GM18873 (cell line): ENCODE measurements around the gene TMEM45B.
"Not testable (repeated sequence)": the region's sequence is repeated elsewhere in the genome, so short reads cannot be mapped to it uniquely, and the experiment has no call there.

Experiments
- ATAC-seq: cut with Tn5 transposase; IDR thresholded peaks from one replicate; pipeline ENCODE4 v1.9.1; 2021; ENCODE audit warnings: mild to moderate bottlenecking, moderate library complexity, moderate number of reproducible peaks; ENCODE audit not compliant: unreplicated experiment, low FRiP score

Gene TMEM45B

GRCh38 chr11:129804012-129804411, 11.6 kb upstream of the TMEM45B start:
- no peak for ATAC-seq

GRCh38 chr11:129808241-129808640, 7.4 kb upstream of the TMEM45B start:
- not testable (repeated sequence) for ATAC-seq

- no peak for ATAC-seq
These were observed 2.3 kb upstream of the TMEM45B start for GRCh38 chr11:129813231-129813791.

GRCh38 chr11:129814244-129815014, 1.2 kb upstream of the TMEM45B start:
- ATAC-seq = no peak

GRCh38 chr11:129817534-129818051, 1.9 kb downstream of the TMEM45B start:
- no peak for ATAC-seq

- not testable (repeated sequence) for ATAC-seq
These were observed 2.6 kb downstream of the TMEM45B start for GRCh38 chr11:129818236-129818635.

GRCh38 chr11:129819237-129819636, 3.6 kb downstream of the TMEM45B start:
- no peak for ATAC-seq

GRCh38 chr11:129820228-129820627, 4.6 kb downstream of the TMEM45B start:
- not testable (repeated sequence) for ATAC-seq

GRCh38 chr11:129823281-129823680, 7.6 kb downstream of the TMEM45B start:
- ATAC-seq = not testable (repeated sequence)

- not testable (repeated sequence) for ATAC-seq
These were observed 8.2 kb downstream of the TMEM45B start for GRCh38 chr11:129823799-129824198.

GRCh38 chr11:129825380-129825779, 9.7 kb downstream of the TMEM45B start:
- no peak for ATAC-seq

GRCh38 chr11:129828301-129828836, 12.7 kb downstream of the TMEM45B start:
- ATAC-seq = no peak

- ATAC-seq = not testable (repeated sequence)
These were observed 13.8 kb downstream of the TMEM45B start for GRCh38 chr11:129829497-129829896.

GRCh38 chr11:129831227-129831626, 15.6 kb downstream of the TMEM45B start:
- not testable (repeated sequence) for ATAC-seq

- not testable (repeated sequence) for ATAC-seq
These were observed 17.6 kb downstream of the TMEM45B start for GRCh38 chr11:129833260-129833659.

GRCh38 chr11:129836423-129836891, 20.8 kb downstream of the TMEM45B start:
- ATAC-seq = not testable (repeated sequence)

GRCh38 chr11:129836979-129837378, 21.3 kb downstream of the TMEM45B start:
- ATAC-seq = no peak

- ATAC-seq = no peak
These were observed 24.6 kb downstream of the TMEM45B start for GRCh38 chr11:129840236-129840635.

GRCh38 chr11:129842138-129842537, 26.5 kb downstream of the TMEM45B start:
- no peak for ATAC-seq

GRCh38 chr11:129846508-129847335, 31.1 kb downstream of the TMEM45B start:
- no peak for ATAC-seq
